ENCODE data around the gene PLD3. TPM values are rescaled to one million over a fixed set of nuclear protein-coding genes. Genes with fewer than 3 reads are reported as not detected.
"Not testable (repeated sequence)": the region's sequence is repeated elsewhere in the genome, so short reads cannot be mapped to it uniquely, and the experiment has no call there.

PLD3 gene
- total and polyA plus RNA-seq, 2 donors (not counting 3 experiments of a cell fraction or from before 2014, with no cell fraction given): 166 to 479 TPM

- Histone ChIP-seq H3K9me3 (replicated peaks; ENCODE audit: control insufficient read depth, insufficient read depth, low read length) (no peaks in the 10 kb centered on the region), H3K9me1 (replicated peaks; ENCODE audit: control insufficient read depth, extremely low read depth, insufficient read depth, low read length) (no peaks in the 10 kb centered on the region), H3K27me3 (ENCODE audit: control insufficient read depth in 2 of 2, insufficient read depth in 2 of 2, low read length in 2 of 2) (no peaks in the 10 kb centered on the region), H3K27ac (ENCODE audit: insufficient read depth, low read depth, low read length) (no peak overlapping the region), H3K4me2 (ENCODE audit: insufficient read depth, low read length) (no peak overlapping the region), H4K20me1 (replicated peaks; ENCODE audit: control insufficient read depth, extremely low read depth, insufficient read depth, low read length) (no peaks in the 10 kb centered on the region), H3K79me2 (ENCODE audit: control insufficient read depth, insufficient read depth, low read length) (peaks cover 2% of the 10 kb centered on the region), H2AFZ (ENCODE audit: low read depth, low read length) (no peak overlapping the region), H3K9ac (replicated peaks; ENCODE audit: extremely low read depth, insufficient read depth, low read length) (no peak overlapping the region), H3K4me3 (replicated peaks in 1 of 3; ENCODE audit: insufficient read depth in 1 of 3, low read depth in 1 of 3, low read length in 3 of 3) (no peak overlapping the region), H3K36me3 (ENCODE audit: control insufficient read depth in 2 of 2, extremely low read depth in 1 of 2, insufficient read depth in 2 of 2, low read length in 2 of 2) (peaks cover 4 to 26% of the 10 kb centered on the region in 2 experiments), H3K4me1 (ENCODE audit: control insufficient read depth, extremely low read depth, insufficient read depth, low read length) (no peaks in the 10 kb centered on the region)
- POLR2A ChIA-PET: no interaction called here
- no TSS peak for BruUV-seq (replicated peaks)
- CTCF ChIA-PET: no interaction called here
- intact Hi-C loops (cut with micrococcal nuclease): no loop called here
- no peak for DNase-seq (ENCODE audit: low read depth, low spot score)
- dilution Hi-C loops (cut with MboI; ENCODE audit: extremely low pct_ligation_motif_present, low sequenced_read_pairs): no loop called here
- TF ChIP-seq JUN (IDR thresholded peaks at IDR 0.05; ENCODE audit: borderline replicate concordance, insufficient read depth, insufficient read length, low read depth): no peak
- no peak for TF ChIP-seq POLR2A (IDR thresholded peaks at IDR 0.05; ENCODE audit: low read depth, low read length)
- no peak for TF ChIP-seq GATA2 (IDR thresholded peaks at IDR 0.05; ENCODE audit: insufficient read depth, insufficient read length, low read depth, low read length)
- TF ChIP-seq FOS (IDR thresholded peaks at IDR 0.05; ENCODE audit: borderline replicate concordance, insufficient read depth, low read length): no peak
- no peak for TF ChIP-seq POLR2AphosphoS5 (IDR thresholded peaks at IDR 0.05; ENCODE audit: insufficient read depth, low read depth, low read length)
- no peak for TF ChIP-seq MYC (IDR thresholded peaks at IDR 0.05; ENCODE audit: low read depth, low read length)
- no peak for TF ChIP-seq MAX (IDR thresholded peaks at IDR 0.05; ENCODE audit: insufficient read depth, insufficient read length)
- TF ChIP-seq EZH2 (IDR thresholded peaks at IDR 0.05; ENCODE audit: borderline replicate concordance, low read depth, low read length, severe bottlenecking): no peak
- TF ChIP-seq CTCF (IDR thresholded peaks at IDR 0.05; ENCODE audit: extremely low read depth in 1 of 2, insufficient read depth in 1 of 2, low read depth in 1 of 2, low read length in 2 of 2): no peak
- no peak for FAIRE-seq
Measured at GRCh38 chr19:40332669-40333068, 15.8 kb upstream of the PLD3 start.

- H3K79me2 ChIP-seq (ENCODE audit: control insufficient read depth, insufficient read depth, low read length); H3K9me3 ChIP-seq (replicated peaks; ENCODE audit: control insufficient read depth, insufficient read depth, low read length); H3K4me3 ChIP-seq (replicated peaks in 1 of 3; ENCODE audit: insufficient read depth in 1 of 3, low read depth in 1 of 3, low read length in 3 of 3); POLR2A ChIA-PET; FAIRE-seq; H2AFZ ChIP-seq (ENCODE audit: low read depth, low read length); H3K9me1 ChIP-seq (replicated peaks; ENCODE audit: control insufficient read depth, extremely low read depth, insufficient read depth, low read length); H3K9ac ChIP-seq (replicated peaks; ENCODE audit: extremely low read depth, insufficient read depth, low read length); DNase-seq (ENCODE audit: low read depth, low spot score); intact Hi-C loops (cut with micrococcal nuclease); CTCF ChIA-PET; H3K27me3 ChIP-seq (ENCODE audit: control insufficient read depth in 2 of 2, insufficient read depth in 2 of 2, low read length in 2 of 2); BruUV-seq (replicated peaks); H3K4me2 ChIP-seq (ENCODE audit: insufficient read depth, low read length); H4K20me1 ChIP-seq (replicated peaks; ENCODE audit: control insufficient read depth, extremely low read depth, insufficient read depth, low read length); dilution Hi-C loops (cut with MboI; ENCODE audit: extremely low pct_ligation_motif_present, low sequenced_read_pairs); H3K27ac ChIP-seq (ENCODE audit: insufficient read depth, low read depth, low read length); H3K4me1 ChIP-seq (ENCODE audit: control insufficient read depth, extremely low read depth, insufficient read depth, low read length): not testable (repeated sequence)
- H3K36me3 ChIP-seq (ENCODE audit: control insufficient read depth in 2 of 2, extremely low read depth in 1 of 2, insufficient read depth in 2 of 2, low read length in 2 of 2): peaks cover 1 to 22% of the 10 kb centered on the region in 2 experiments
Measured at GRCh38 chr19:40333083-40333482, 15.4 kb upstream of the PLD3 start.

All from endothelial cell of umbilical vein (primary cell).